ENCODE results near the gene CDX1. TPM values are rescaled to one million over a fixed set of nuclear protein-coding genes. Genes with fewer than 3 reads are reported as not detected.
A peak's percentile ranks its signal among the peaks of the same experiment; 100 is the strongest.

The CDX1 gene
- polyA plus RNA-seq, 4 donors, result 205 to 308 (median 228) TPM

- FAIRE-seq (no peak), DNase-seq (no peak)
- 66 to 86% (median 76%) methylated on average over 14 of the region's 14 CpGs for WGBS, 3 donors
- Histone ChIP-seq H3K27me3 (ENCODE audit: control insufficient read depth in 3 of 3, insufficient read depth in 3 of 3, low read length in 3 of 3) (no peaks in the 10 kb centered on the region), H3K9me3 (ENCODE audit: control insufficient read depth in 2 of 2, insufficient read depth in 1 of 2, low read depth in 1 of 2, low read length in 1 of 2) (no peaks in the 10 kb centered on the region), H3K4me1 (ENCODE audit: control insufficient read depth in 3 of 3, insufficient read depth in 2 of 3, low read depth in 1 of 3, low read length in 2 of 3) (peaks cover 0 to 19% (median 0%) of the 10 kb centered on the region in 3 donors), H3K4me3 (ENCODE audit: low read depth in 1 of 3, low read length in 3 of 3) (no peak overlapping the region), H3K36me3 (ENCODE audit: control insufficient read depth in 3 of 3, insufficient read depth in 2 of 3, low read depth in 1 of 3, low read length in 3 of 3) (peaks cover 0 to 48% (median 0%) of the 10 kb centered on the region in 3 donors), H3K27ac (ENCODE audit: low read depth in 1 of 3, low read length in 2 of 3) (no peak overlapping the region)
These were observed 45.0 kb upstream of the CDX1 start for GRCh38 chr5:150121448-150122157.

- H3K36me3 ChIP-seq (ENCODE audit: control insufficient read depth in 3 of 3, insufficient read depth in 2 of 3, low read depth in 1 of 3, low read length in 3 of 3), result peaks cover 0 to 53% (median 0%) of the 10 kb centered on the region in 3 donors
These were observed 44.4 kb upstream of the CDX1 start for GRCh38 chr5:150122158-150122510.

GRCh38 chr5:150122536-150123481 lies 43.8 kb upstream of the CDX1 start:
- no peak for FAIRE-seq
- 80 to 86% (median 83%) methylated on average over 15 of the region's 15 CpGs for WGBS, 3 donors
- H3K4me3 ChIP-seq (ENCODE audit: low read depth in 1 of 3, low read length in 3 of 3), result no peak overlapping the region
- H3K36me3 ChIP-seq (ENCODE audit: control insufficient read depth in 3 of 3, insufficient read depth in 2 of 3, low read depth in 1 of 3, low read length in 3 of 3), result peaks cover 0 to 54% (median 0%) of the 10 kb centered on the region in 3 donors
- no peaks in the 10 kb centered on the region for H3K27me3 ChIP-seq (ENCODE audit: control insufficient read depth in 3 of 3, insufficient read depth in 3 of 3, low read length in 3 of 3)
- peaks cover 0 to 19% (median 0%) of the 10 kb centered on the region in 3 donors for H3K4me1 ChIP-seq (ENCODE audit: control insufficient read depth in 3 of 3, insufficient read depth in 2 of 3, low read depth in 1 of 3, low read length in 2 of 3)
- no peaks in the 10 kb centered on the region for H3K9me3 ChIP-seq (ENCODE audit: control insufficient read depth in 2 of 2, insufficient read depth in 1 of 2, low read depth in 1 of 2, low read length in 1 of 2)
- DNase-seq, result no peak
- H3K27ac ChIP-seq (ENCODE audit: low read depth in 1 of 3, low read length in 2 of 3), result peak overlapping the region in 1 of 3 donors; percentile 19

More at GRCh38 chr5:150122158-150122510, 44.4 kb upstream of the CDX1 start:
- WGBS, 3 donors, result 8 to 45% (median 19%) methylated on average over 5 of the region's 5 CpGs
- FAIRE-seq, result no peak
- peak; percentile 92 to 97 for DNase-seq
- Histone ChIP-seq H3K9me3 (ENCODE audit: control insufficient read depth in 2 of 2, insufficient read depth in 1 of 2, low read depth in 1 of 2, low read length in 1 of 2) (no peaks in the 10 kb centered on the region), H3K27me3 (ENCODE audit: control insufficient read depth in 3 of 3, insufficient read depth in 3 of 3, low read length in 3 of 3) (no peaks in the 10 kb centered on the region), H3K27ac (ENCODE audit: low read depth in 1 of 3, low read length in 2 of 3) (no peak overlapping the region), H3K4me3 (ENCODE audit: low read depth in 1 of 3, low read length in 3 of 3) (no peak overlapping the region), H3K4me1 (ENCODE audit: control insufficient read depth in 3 of 3, insufficient read depth in 2 of 3, low read depth in 1 of 3, low read length in 2 of 3) (peaks cover 0 to 19% (median 0%) of the 10 kb centered on the region in 3 donors)

GRCh38 chr5:150123542-150123941 lies 43.0 kb upstream of the CDX1 start:
- no peak overlapping the region for H3K27ac ChIP-seq (ENCODE audit: low read depth in 1 of 3, low read length in 2 of 3)
- WGBS, 3 donors, result 76 to 85% (median 80%) methylated on average over 4 of the region's 4 CpGs
- H3K4me3 ChIP-seq (ENCODE audit: low read depth in 1 of 3, low read length in 3 of 3), result no peak overlapping the region
- H3K36me3 ChIP-seq (ENCODE audit: control insufficient read depth in 3 of 3, insufficient read depth in 2 of 3, low read depth in 1 of 3, low read length in 3 of 3), result peaks cover 0 to 52% (median 0%) of the 10 kb centered on the region in 3 donors
- FAIRE-seq, result no peak
- no peak for DNase-seq
- H3K9me3 ChIP-seq (ENCODE audit: control insufficient read depth in 2 of 2, insufficient read depth in 1 of 2, low read depth in 1 of 2, low read length in 1 of 2), result no peaks in the 10 kb centered on the region
- peaks cover 0 to 19% (median 0%) of the 10 kb centered on the region in 3 donors for H3K4me1 ChIP-seq (ENCODE audit: control insufficient read depth in 3 of 3, insufficient read depth in 2 of 3, low read depth in 1 of 3, low read length in 2 of 3)
- H3K27me3 ChIP-seq (ENCODE audit: control insufficient read depth in 3 of 3, insufficient read depth in 3 of 3, low read length in 3 of 3), result no peaks in the 10 kb centered on the region

- Histone ChIP-seq H3K27ac (ENCODE audit: low read depth in 1 of 3, low read length in 2 of 3) (no peak overlapping the region), H3K27me3 (ENCODE audit: control insufficient read depth in 3 of 3, insufficient read depth in 3 of 3, low read length in 3 of 3) (no peaks in the 10 kb centered on the region), H3K9me3 (ENCODE audit: control insufficient read depth in 2 of 2, insufficient read depth in 1 of 2, low read depth in 1 of 2, low read length in 1 of 2) (no peaks in the 10 kb centered on the region), H3K36me3 (ENCODE audit: control insufficient read depth in 3 of 3, insufficient read depth in 2 of 3, low read depth in 1 of 3, low read length in 3 of 3) (peaks cover 0 to 47% (median 0%) of the 10 kb centered on the region in 3 donors), H3K4me1 (ENCODE audit: control insufficient read depth in 3 of 3, insufficient read depth in 2 of 3, low read depth in 1 of 3, low read length in 2 of 3) (peaks cover 0 to 19% (median 0%) of the 10 kb centered on the region in 3 donors), H3K4me3 (ENCODE audit: low read depth in 1 of 3, low read length in 3 of 3) (no peak overlapping the region)
- FAIRE-seq (no peak), DNase-seq (no peak)
- WGBS, 3 donors, result 82 to 86% (median 85%) methylated on average over 10 to 11 of the region's 11 CpGs
These were observed 42.4 kb upstream of the CDX1 start for GRCh38 chr5:150124111-150124557.

GRCh38 chr5:150124596-150124995 lies 42.0 kb upstream of the CDX1 start:
- peaks cover 0 to 46% (median 0%) of the 10 kb centered on the region in 3 donors for H3K36me3 ChIP-seq (ENCODE audit: control insufficient read depth in 3 of 3, insufficient read depth in 2 of 3, low read depth in 1 of 3, low read length in 3 of 3)
- no peak for DNase-seq
- no peak for FAIRE-seq

GRCh38 chr5:150125334-150125733 lies 41.2 kb upstream of the CDX1 start:
- Histone ChIP-seq H3K27me3 (ENCODE audit: control insufficient read depth in 3 of 3, insufficient read depth in 3 of 3, low read length in 3 of 3) (no peaks in the 10 kb centered on the region), H3K36me3 (ENCODE audit: control insufficient read depth in 3 of 3, insufficient read depth in 2 of 3, low read depth in 1 of 3, low read length in 3 of 3) (peaks cover 0 to 45% (median 0%) of the 10 kb centered on the region in 3 donors), H3K9me3 (ENCODE audit: control insufficient read depth in 2 of 2, insufficient read depth in 1 of 2, low read depth in 1 of 2, low read length in 1 of 2) (no peaks in the 10 kb centered on the region), H3K27ac (ENCODE audit: low read depth in 1 of 3, low read length in 2 of 3) (no peak overlapping the region), H3K4me1 (ENCODE audit: control insufficient read depth in 3 of 3, insufficient read depth in 2 of 3, low read depth in 1 of 3, low read length in 2 of 3) (peaks cover 0 to 27% (median 0%) of the 10 kb centered on the region in 3 donors), H3K4me3 (ENCODE audit: low read depth in 1 of 3, low read length in 3 of 3) (no peak overlapping the region)
- FAIRE-seq (no peak), DNase-seq (no peak)
- 90 to 97% (median 93%) methylated on average over 10 of the region's 10 CpGs for WGBS, 3 donors

More at GRCh38 chr5:150124596-150124995, 42.0 kb upstream of the CDX1 start:
- WGBS, 3 donors, result 81 to 95% (median 88%) methylated on average over 6 to 8 of the region's 8 CpGs
- Histone ChIP-seq H3K9me3 (ENCODE audit: control insufficient read depth in 2 of 2, insufficient read depth in 1 of 2, low read depth in 1 of 2, low read length in 1 of 2) (no peaks in the 10 kb centered on the region), H3K27ac (ENCODE audit: low read depth in 1 of 3, low read length in 2 of 3) (no peak overlapping the region), H3K27me3 (ENCODE audit: control insufficient read depth in 3 of 3, insufficient read depth in 3 of 3, low read length in 3 of 3) (no peaks in the 10 kb centered on the region), H3K4me3 (ENCODE audit: low read depth in 1 of 3, low read length in 3 of 3) (no peak overlapping the region), H3K4me1 (ENCODE audit: control insufficient read depth in 3 of 3, insufficient read depth in 2 of 3, low read depth in 1 of 3, low read length in 2 of 3) (peaks cover 0 to 20% (median 0%) of the 10 kb centered on the region in 3 donors)

- DNase-seq, result no peak
- peaks cover 0 to 27% (median 0%) of the 10 kb centered on the region in 3 donors for H3K4me1 ChIP-seq (ENCODE audit: control insufficient read depth in 3 of 3, insufficient read depth in 2 of 3, low read depth in 1 of 3, low read length in 2 of 3)
- H3K27ac ChIP-seq (ENCODE audit: low read depth in 1 of 3, low read length in 2 of 3), result no peak overlapping the region
- no peak overlapping the region for H3K4me3 ChIP-seq (ENCODE audit: low read depth in 1 of 3, low read length in 3 of 3)
- no peak for FAIRE-seq
- 85 to 92% (median 92%) methylated on average over 10 of the region's 10 CpGs for WGBS, 3 donors
- H3K27me3 ChIP-seq (ENCODE audit: control insufficient read depth in 3 of 3, insufficient read depth in 3 of 3, low read length in 3 of 3), result no peaks in the 10 kb centered on the region
- peaks cover 0 to 50% (median 0%) of the 10 kb centered on the region in 3 donors for H3K36me3 ChIP-seq (ENCODE audit: control insufficient read depth in 3 of 3, insufficient read depth in 2 of 3, low read depth in 1 of 3, low read length in 3 of 3)
- H3K9me3 ChIP-seq (ENCODE audit: control insufficient read depth in 2 of 2, insufficient read depth in 1 of 2, low read depth in 1 of 2, low read length in 1 of 2), result no peaks in the 10 kb centered on the region
These were observed 40.2 kb upstream of the CDX1 start for GRCh38 chr5:150126199-150126920.
